Measurements from ENCODE around the gene PEX6. TPM values are rescaled to one million over a fixed set of nuclear protein-coding genes. Genes with fewer than 3 reads are reported as not detected.

The PEX6 gene
- total and polyA plus RNA-seq, 2 of the 13 experiments (the other 11 are each of a cell fraction or from before 2014, with no cell fraction given): 5.1 to 6.7 TPM

GRCh38 chr6:42938428-42938796, 40.6 kb downstream of the PEX6 start (continued):
- no peak for TF ChIP-seq GPBP1L1 (CRISPR knock-in tag; IDR thresholded peaks at IDR 0.05)
- TF ChIP-seq ATF7 (IDR thresholded peaks at IDR 0.05): no peak
- TF ChIP-seq ATF7 (CRISPR knock-in tag; IDR thresholded peaks at IDR 0.05): no peak
- no peak for TF ChIP-seq CEBPZ (IDR thresholded peaks at IDR 0.05; ENCODE audit: low read length)
- 0 out of 2 replicates have a peak, but pooled peaks have one; percentile 22 for TF ChIP-seq RBAK (CRISPR knock-in tag; IDR thresholded peaks at IDR 0.05)
- no peak for TF ChIP-seq ZNF260 (CRISPR knock-in tag; IDR thresholded peaks at IDR 0.05; ENCODE audit: borderline replicate concordance, low read depth)
- no peak for TF ChIP-seq MTF1 (CRISPR knock-in tag; IDR thresholded peaks at IDR 0.05)
- no peak for TF ChIP-seq JDP2 (CRISPR knock-in tag; IDR thresholded peaks at IDR 0.05; ENCODE audit: borderline replicate concordance)
- TF ChIP-seq PBX3 (CRISPR knock-in tag; IDR thresholded peaks at IDR 0.05; ENCODE audit: borderline replicate concordance): no peak
- 0 out of 2 replicates have a peak, but pooled peaks have one; percentile 53 for TF ChIP-seq ZNF484 (CRISPR knock-in tag; IDR thresholded peaks at IDR 0.05; ENCODE audit: borderline replicate concordance, low read depth)

Data from HepG2 (cell line).